Lower leg skin (tissue), 3 donors: Measurements from ENCODE around the gene BMF.

ENCODE experiments used
- POLR2A ChIP-seq, 2 donors: fragments of 450-650 bp; IDR thresholded peaks; one replicate each; pipeline ENCODE4 v1.6.1; 2016 to 2017; ENCODE audit warnings: antibody characterized with exemption in 2 of 2, mild to moderate bottlenecking in 1 of 2, moderate library complexity in 1 of 2
- TF ChIP-seq, protein P1 (sequence below), 3 donors: fragments of 450-650 bp; IDR thresholded peaks; one replicate each; pipeline ENCODE4 v1.5.1; 2016; ENCODE audit warnings: antibody characterized with exemption in 3 of 3, mild to moderate bottlenecking in 3 of 3, moderate library complexity in 2 of 3

DNA sequence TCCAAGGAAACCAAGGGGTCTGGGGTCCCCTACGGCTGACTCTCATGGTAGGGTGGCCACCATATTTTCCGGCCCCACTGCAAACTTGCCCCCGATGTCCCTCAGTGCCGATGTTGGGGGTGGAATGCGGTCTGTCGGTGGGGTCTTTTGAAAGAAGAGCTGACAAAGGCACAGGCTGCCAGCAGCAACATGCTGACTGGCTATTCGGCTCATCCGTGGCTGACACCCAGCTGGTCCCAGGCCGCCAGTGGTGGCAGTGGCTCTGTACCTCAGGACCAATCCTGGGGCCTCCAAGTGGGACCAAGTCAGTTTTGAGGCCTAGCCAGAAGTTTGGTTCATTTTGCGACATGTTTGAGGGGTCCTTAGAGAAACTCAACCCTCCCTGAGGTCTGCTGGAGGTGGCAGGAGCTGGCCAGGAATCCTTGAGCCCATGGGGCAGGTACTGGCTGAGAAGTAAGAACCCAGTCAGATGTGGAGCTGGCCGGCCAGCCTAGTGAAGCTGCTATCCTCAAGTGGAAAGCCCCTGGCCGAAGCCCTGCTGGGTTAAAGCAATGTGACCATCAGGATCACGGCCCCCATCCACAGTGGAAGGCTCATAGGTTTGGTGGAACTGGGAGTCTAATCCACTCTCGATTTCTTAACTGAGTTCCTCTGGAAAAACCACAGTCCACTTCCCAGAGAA lies 17.8 kb downstream of the BMF start:
- TF ChIP-seq, protein P1, sequence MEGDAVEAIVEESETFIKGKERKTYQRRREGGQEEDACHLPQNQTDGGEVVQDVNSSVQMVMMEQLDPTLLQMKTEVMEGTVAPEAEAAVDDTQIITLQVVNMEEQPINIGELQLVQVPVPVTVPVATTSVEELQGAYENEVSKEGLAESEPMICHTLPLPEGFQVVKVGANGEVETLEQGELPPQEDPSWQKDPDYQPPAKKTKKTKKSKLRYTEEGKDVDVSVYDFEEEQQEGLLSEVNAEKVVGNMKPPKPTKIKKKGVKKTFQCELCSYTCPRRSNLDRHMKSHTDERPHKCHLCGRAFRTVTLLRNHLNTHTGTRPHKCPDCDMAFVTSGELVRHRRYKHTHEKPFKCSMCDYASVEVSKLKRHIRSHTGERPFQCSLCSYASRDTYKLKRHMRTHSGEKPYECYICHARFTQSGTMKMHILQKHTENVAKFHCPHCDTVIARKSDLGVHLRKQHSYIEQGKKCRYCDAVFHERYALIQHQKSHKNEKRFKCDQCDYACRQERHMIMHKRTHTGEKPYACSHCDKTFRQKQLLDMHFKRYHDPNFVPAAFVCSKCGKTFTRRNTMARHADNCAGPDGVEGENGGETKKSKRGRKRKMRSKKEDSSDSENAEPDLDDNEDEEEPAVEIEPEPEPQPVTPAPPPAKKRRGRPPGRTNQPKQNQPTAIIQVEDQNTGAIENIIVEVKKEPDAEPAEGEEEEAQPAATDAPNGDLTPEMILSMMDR (IDR thresholded peaks at IDR 0.05): no peak
- TF ChIP-seq POLR2A (IDR thresholded peaks at IDR 0.05): no peak
